ENCODE data around the gene PIN1. TPM values are rescaled to one million over a fixed set of nuclear protein-coding genes. Genes with fewer than 3 reads are reported as not detected.

Gene PIN1
- total and polyA plus RNA-seq, 10 of the 15 experiments (the other 5 are each of a cell fraction or from before 2014, with no cell fraction given) = 2.4 to 209 (median 71.5) TPM

- TF ChIP-seq PKNOX1 (IDR thresholded peaks at IDR 0.05) (peak; percentile 71), LARP7 (IDR thresholded peaks at IDR 0.05) (no peak), SPI1 (IDR thresholded peaks at IDR 0.05; ENCODE audit: borderline replicate concordance, insufficient read depth, low read depth, low read length) (no peak), ATF2 (IDR thresholded peaks at IDR 0.05; ENCODE audit: low read length) (no peak), SUPT20H (IDR thresholded peaks at IDR 0.05; ENCODE audit: borderline replicate concordance, control insufficient read depth, low read depth, low read length) (no peak), YY1 (IDR thresholded peaks at IDR 0.05; ENCODE audit: low read depth, low read length) (no peak), KDM1A (IDR thresholded peaks at IDR 0.05; ENCODE audit: borderline replicate concordance) (no peak), PAX5 (IDR thresholded peaks at IDR 0.05; ENCODE audit: borderline replicate concordance, low read depth, low read length) (peak; percentile 48), EED (IDR thresholded peaks at IDR 0.05; ENCODE audit: low read depth) (no peak), PML (IDR thresholded peaks at IDR 0.05; ENCODE audit: low read length) (peak; percentile 84; the same call in 1 of the 2 replicates), BMI1 (IDR thresholded peaks at IDR 0.05; ENCODE audit: borderline replicate concordance) (no peak), ATF7 (IDR thresholded peaks at IDR 0.05; ENCODE audit: low read depth) (no peak), MEF2B (IDR thresholded peaks at IDR 0.05; ENCODE audit: partially characterized antibody, poor library complexity, severe bottlenecking) (no peak), CEBPZ (IDR thresholded peaks at IDR 0.05; ENCODE audit: low read depth, low read length) (no peak), STAT3 (IDR thresholded peaks at IDR 0.05; ENCODE audit: low read depth, low read length) (no peak), RBBP5 (conservative IDR thresholded peaks at IDR 0.05) (no peak), PRDM15 (CRISPR knock-in tag; IDR thresholded peaks at IDR 0.05) (no peak), HSF1 (IDR thresholded peaks at IDR 0.05; ENCODE audit: low read depth, low read length) (no peak)
Observed at GRCh38 chr19:9827289-9828238, 7.6 kb upstream of the PIN1 start, which contains the start of gene UBL5 (continued).
